ENCODE measurements around the gene DHX8. TPM values are rescaled to one million over a fixed set of nuclear protein-coding genes. Genes with fewer than 3 reads are reported as not detected.

The DHX8 gene
- total and polyA plus RNA-seq, 10 of the 15 experiments (the other 5 are each of a cell fraction or from before 2014, with no cell fraction given), result 27.6 to 50.4 (median 35.7) TPM

GRCh38 chr17:43517615-43518386, 34.0 kb downstream of the DHX8 start (continued):
- TF ChIP-seq ZNF217 (IDR thresholded peaks at IDR 0.05) (no peak), RB1 (IDR thresholded peaks at IDR 0.05; ENCODE audit: borderline replicate concordance) (no peak), MYC (IDR thresholded peaks at IDR 0.05; ENCODE audit: insufficient read depth, insufficient read length, insufficient replicate concordance, low read length, severe bottlenecking) (no peak), NKRF (conservative IDR thresholded peaks at IDR 0.05) (0 out of 2 replicates have a peak, but pooled peaks have one; percentile 14), PAX8 (IDR thresholded peaks at IDR 0.05) (no peak), HDAC6 (IDR thresholded peaks at IDR 0.05; ENCODE audit: unreplicated experiment) (no peak), SRF (IDR thresholded peaks at IDR 0.05; ENCODE audit: low read depth in 2 of 2, low read length in 2 of 2) (no peak), KAT2A (conservative IDR thresholded peaks at IDR 0.05; ENCODE audit: control insufficient read depth, low read depth, low read length) (no peak), WRNIP1 (IDR thresholded peaks at IDR 0.05; ENCODE audit: borderline replicate concordance, low read depth, low read length) (no peak), CUX1 (IDR thresholded peaks at IDR 0.05; ENCODE audit: insufficient replicate concordance, low read depth, low read length) (peak; percentile 93), EP300 (IDR thresholded peaks at IDR 0.05; ENCODE audit: borderline replicate concordance in 1 of 2, control insufficient read depth in 1 of 2, low read depth in 2 of 2, low read length in 2 of 2) (no peak), SIX5 (IDR thresholded peaks at IDR 0.05; ENCODE audit: low read depth, low read length, severe bottlenecking) (no peak), ZBTB33 (IDR thresholded peaks at IDR 0.05) (no peak), RAD51 (IDR thresholded peaks at IDR 0.05) (no peak), HDGF (IDR thresholded peaks at IDR 0.05) (no peak), KDM1A (IDR thresholded peaks at IDR 0.05; ENCODE audit: borderline replicate concordance) (no peak), SMC3 (IDR thresholded peaks at IDR 0.05; ENCODE audit: borderline replicate concordance, low read length) (no peak; the same call in 1 of the 2 replicates), NR2C1 (IDR thresholded peaks at IDR 0.05) (no peak), SMAD1 (IDR thresholded peaks at IDR 0.05; ENCODE audit: low read depth, partially characterized antibody) (peak; percentile 44), RUNX3 (IDR thresholded peaks at IDR 0.05; ENCODE audit: low read length) (peak; percentile 65), MEF2B (IDR thresholded peaks at IDR 0.05; ENCODE audit: partially characterized antibody, poor library complexity, severe bottlenecking) (peak; percentile 94)
